Mesodermal cell (in vitro differentiated cells): ENCODE results near the gene CHD5.

Source experiments
- H3K27ac ChIP-seq: 2 replicates; pipeline ENCODE4 v1.7.0; 2013; ENCODE audit warnings: mild to moderate bottlenecking, low read depth, low read length, moderate library complexity; ENCODE audit not compliant: severe bottlenecking
- H3K36me3 ChIP-seq: 2 replicates; pipeline ENCODE4 v1.7.1; 2013; ENCODE audit warnings: mild to moderate bottlenecking, low read length, moderate library complexity; ENCODE audit not compliant: control insufficient read depth, insufficient read depth
- H3K4me1 ChIP-seq: one replicate; pipeline ENCODE4 v1.7.1; 2013; ENCODE audit warnings: mild to moderate bottlenecking, low read length; ENCODE audit not compliant: insufficient read depth, control insufficient read depth, poor library complexity, severe bottlenecking
- H3K4me3 ChIP-seq: 2 replicates; pipeline ENCODE4 v1.7.0; 2013; ENCODE audit warnings: low read length, control low read depth, mild to moderate bottlenecking; ENCODE audit not compliant: insufficient read depth, poor library complexity, severe bottlenecking; ENCODE audit errors: extremely low read depth
- H3K9me3 ChIP-seq: 2 replicates; pipeline ENCODE4 v1.7.1; 2013; ENCODE audit warnings: mild to moderate bottlenecking, low read length, moderate library complexity; ENCODE audit not compliant: control insufficient read depth
- WGBS, 2 experiments: methylation state at CpG; one replicate each; pipeline ENCODE4 v1.1.5; 2013; ENCODE audit warnings: missing lambda C conversion rate in 2 of 2; ENCODE audit not compliant: insufficient coverage in 2 of 2; 5-methylcytosine and 5-hydroxymethylcytosine counted together

The CHD5 gene

DNA sequence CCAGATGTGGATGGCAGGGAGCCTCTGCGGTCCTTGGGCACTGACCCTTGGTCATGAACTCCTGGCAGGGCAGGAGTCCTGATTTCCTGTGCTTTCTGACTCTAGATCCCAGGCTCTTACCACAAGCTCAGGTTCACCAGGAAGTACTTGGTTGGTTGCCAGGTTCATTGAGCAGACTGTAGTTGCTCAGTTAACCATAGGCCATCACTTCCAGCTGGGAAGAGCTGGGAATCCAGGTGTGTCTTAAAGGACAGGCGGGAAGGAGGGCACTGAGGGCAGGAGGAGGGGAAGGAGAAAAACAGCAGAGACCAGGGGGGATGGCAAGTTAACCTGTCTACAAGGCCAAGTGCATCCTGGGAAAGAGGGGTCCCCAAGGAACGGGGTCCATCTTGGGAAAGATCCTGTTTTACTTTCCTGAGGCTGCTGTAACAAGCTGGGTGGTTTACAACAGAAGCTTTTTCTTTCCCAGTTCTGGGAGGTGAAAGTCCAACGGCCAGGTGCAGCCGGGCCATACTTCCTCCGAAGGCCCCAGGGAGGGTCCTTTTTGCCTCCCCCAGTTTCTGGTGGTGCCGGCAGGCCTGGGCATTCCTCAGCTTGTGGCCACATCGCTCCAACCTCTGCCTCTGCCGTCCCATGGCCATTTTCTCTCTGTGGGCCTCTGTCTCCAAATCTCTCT is 122.8 kb downstream of the CHD5 start:
- H3K4me3 ChIP-seq, result no peak overlapping the region
- H3K27ac ChIP-seq, result no peak overlapping the region
- 81 to 93% methylated on average over 9 of the region's 9 CpGs for WGBS, 2 experiments
- H3K36me3 ChIP-seq, result no peaks in the 10 kb centered on the region
- no peaks in the 10 kb centered on the region for H3K9me3 ChIP-seq
- no peaks in the 10 kb centered on the region for H3K4me1 ChIP-seq

DNA sequence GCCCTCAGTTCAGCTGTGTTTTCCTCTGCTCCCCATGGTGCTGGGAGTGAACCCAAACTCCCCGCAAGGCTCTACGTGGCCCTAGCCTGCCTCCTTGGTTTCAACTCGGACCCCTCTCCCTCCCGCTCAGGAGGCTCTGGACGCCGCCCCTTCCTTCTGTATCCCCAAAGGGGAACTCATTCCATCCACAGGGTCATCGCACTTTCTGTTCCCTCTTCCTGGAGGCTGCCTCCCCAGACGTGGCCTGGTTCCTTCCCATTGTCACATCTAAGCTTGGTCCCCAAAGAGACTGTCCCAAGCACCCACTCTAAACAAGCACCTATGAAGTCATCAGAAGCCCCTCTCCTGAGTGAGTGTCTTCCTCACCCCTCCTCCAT is 123.6 kb downstream of the CHD5 start:
- H3K4me3 ChIP-seq, result no peak overlapping the region
- H3K36me3 ChIP-seq, result no peaks in the 10 kb centered on the region
- H3K27ac ChIP-seq, result no peak overlapping the region
- H3K4me1 ChIP-seq, result no peaks in the 10 kb centered on the region
- 84 to 86% methylated on average over 6 to 8 of the region's 8 CpGs for WGBS, 2 experiments
- no peaks in the 10 kb centered on the region for H3K9me3 ChIP-seq

- no peaks in the 10 kb centered on the region for H3K4me1 ChIP-seq
- H3K27ac ChIP-seq, result no peak overlapping the region
- 89 to 92% methylated on average over 4 to 5 of the region's 6 CpGs for WGBS, 2 experiments
- no peak overlapping the region for H3K4me3 ChIP-seq
- no peaks in the 10 kb centered on the region for H3K36me3 ChIP-seq
- no peaks in the 10 kb centered on the region for H3K9me3 ChIP-seq
These were observed 125.5 kb downstream of the CHD5 start for GRCh38 chr1:6054596-6054995.

- Histone ChIP-seq H3K27ac (no peak overlapping the region), H3K9me3 (no peaks in the 10 kb centered on the region), H3K36me3 (no peaks in the 10 kb centered on the region), H3K4me1 (no peaks in the 10 kb centered on the region), H3K4me3 (no peak overlapping the region)
- WGBS, 2 experiments, result 35 to 37% methylated on average over 8 of the region's 8 CpGs
These were observed 126.9 kb downstream of the CHD5 start for GRCh38 chr1:6053206-6053546.

DNA sequence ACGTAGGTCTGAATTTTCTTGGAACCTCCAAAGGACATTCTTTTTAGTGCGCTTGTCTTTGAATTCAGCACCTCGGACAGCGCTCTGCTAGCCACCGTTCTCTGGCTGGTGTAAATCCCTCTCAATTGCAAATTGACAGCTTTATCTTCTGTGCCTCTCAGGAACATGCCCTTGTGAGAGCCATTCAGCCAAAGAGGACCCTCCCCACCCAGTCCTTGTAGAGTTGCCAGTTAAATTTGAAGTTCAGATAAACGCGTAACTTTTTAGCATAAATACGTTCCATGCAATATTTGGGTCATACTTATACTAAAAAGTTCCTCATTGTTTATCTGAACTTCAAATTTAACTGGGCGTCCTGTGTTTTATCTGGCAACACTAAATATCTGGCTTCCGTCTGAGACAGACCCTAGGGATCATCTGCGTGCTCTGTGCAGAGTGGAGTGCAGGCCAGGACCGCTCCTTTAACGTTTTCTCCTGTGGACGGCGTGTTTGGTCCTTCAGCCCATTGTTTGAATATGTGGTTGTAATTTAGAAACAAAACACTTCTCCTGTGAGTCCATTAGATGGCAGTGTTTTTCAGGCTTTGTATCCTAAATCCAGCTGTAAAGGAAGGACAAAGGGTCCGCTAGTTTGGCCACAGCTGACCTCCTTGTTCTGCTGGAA is 127.4 kb downstream of the CHD5 start:
- H3K4me3 ChIP-seq, result no peak overlapping the region
- WGBS, 2 experiments, result 2 to 7% methylated on average over 11 to 12 of the region's 16 CpGs

More for the DNA sequence above, 127.4 kb downstream of the CHD5 start:
- Histone ChIP-seq H3K27ac (no peak overlapping the region), H3K4me1 (no peaks in the 10 kb centered on the region), H3K36me3 (no peaks in the 10 kb centered on the region), H3K9me3 (no peaks in the 10 kb centered on the region)
